HUES64 (cell line): ENCODE measurements around the gene LPCAT2.

Experiments
- H3K27ac ChIP-seq: 2 replicates; pipeline ENCODE4 v1.7.0; 2013; ENCODE audit warnings: low read depth, low read length, inconsistent platforms
- H3K27me3 ChIP-seq: 2 replicates; pipeline ENCODE4 v1.6.1; 2013; ENCODE audit warnings: mild to moderate bottlenecking, low read length; ENCODE audit not compliant: insufficient read depth
- H3K36me3 ChIP-seq: 2 replicates; pipeline ENCODE4 v1.6.1; 2013; ENCODE audit warnings: mild to moderate bottlenecking, low read length; ENCODE audit not compliant: insufficient read depth
- H3K4me1 ChIP-seq: 2 replicates; pipeline ENCODE4 v1.6.1; 2013; ENCODE audit warnings: mild to moderate bottlenecking, low read length, moderate library complexity; ENCODE audit not compliant: insufficient read depth
- H3K4me3 ChIP-seq: 2 replicates; pipeline ENCODE4 v1.5.1; 2013; ENCODE audit warnings: mild to moderate bottlenecking, low read length, moderate library complexity
- H3K9ac ChIP-seq: 2 replicates; pipeline ENCODE4 v1.6.1; 2013; ENCODE audit warnings: mild to moderate bottlenecking, low read depth, low read length
- H3K9me3 ChIP-seq: 2 replicates; pipeline ENCODE4 v1.6.1; 2013; ENCODE audit warnings: low read depth, low read length; ENCODE audit not compliant: insufficient read depth
- WGBS: fragments of 150-250, 120-280 bp; methylation state at CpG from one replicate; pipeline ENCODE4 v1.1.7; 2013; ENCODE audit warnings: missing lambda C conversion rate; 5-methylcytosine and 5-hydroxymethylcytosine counted together

LPCAT2 gene

DNA sequence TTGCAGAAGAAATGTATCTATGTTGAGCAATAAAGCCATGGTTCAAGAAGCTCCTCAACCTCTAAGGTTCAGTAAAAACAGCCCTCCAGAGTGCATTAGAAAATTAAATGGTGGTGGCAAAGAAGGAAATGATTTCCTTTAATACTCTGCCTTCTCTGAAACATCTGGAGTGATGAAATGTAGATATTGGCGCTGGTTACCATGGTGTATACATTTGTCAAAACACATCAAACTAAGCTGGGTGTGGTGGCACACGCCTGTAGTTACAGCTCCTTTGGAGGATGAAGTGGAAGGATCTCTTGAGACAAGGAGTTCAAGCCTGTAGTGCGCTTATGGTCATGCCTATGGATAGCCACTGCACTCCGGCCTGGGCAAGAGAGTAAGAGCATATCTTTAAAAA lies 63.6 kb downstream of the LPCAT2 start:
- H3K9me3 ChIP-seq, result no peaks in the 10 kb centered on the region
- H3K9ac ChIP-seq, result no peak overlapping the region
- H3K27ac ChIP-seq, result no peak overlapping the region
- no peak overlapping the region for H3K4me3 ChIP-seq
- WGBS, result 83% methylated on average over 3 of the region's 4 CpGs
- H3K27me3 ChIP-seq, result no peaks in the 10 kb centered on the region
- H3K4me1 ChIP-seq, result no peaks in the 10 kb centered on the region
- no peaks in the 10 kb centered on the region for H3K36me3 ChIP-seq

DNA sequence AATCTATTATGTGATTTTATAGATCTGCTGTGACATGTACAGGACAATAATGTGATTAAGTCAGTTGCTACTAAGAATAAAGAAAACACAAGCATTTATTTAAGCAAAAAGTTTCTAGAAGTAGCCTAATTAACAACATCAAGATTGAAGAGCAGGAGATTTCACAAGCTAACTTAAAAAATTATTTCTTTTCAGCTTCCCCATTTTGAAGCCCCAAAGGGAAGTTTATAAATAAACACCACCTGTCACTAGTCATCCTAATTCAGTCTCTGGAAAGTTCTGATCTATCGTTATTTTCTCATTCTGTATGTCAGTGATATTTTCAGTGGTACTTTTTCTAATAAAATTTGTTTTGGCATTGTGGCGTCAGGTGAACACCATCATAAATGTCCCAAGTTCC lies 65.9 kb downstream of the LPCAT2 start:
- no peaks in the 10 kb centered on the region for H3K27me3 ChIP-seq
- no peak overlapping the region for H3K4me3 ChIP-seq
- no peak overlapping the region for H3K27ac ChIP-seq
- H3K36me3 ChIP-seq, result peaks cover 8% of the 10 kb centered on the region
- WGBS, result 100% methylated on average over 1 of the region's 2 CpGs
- no peaks in the 10 kb centered on the region for H3K4me1 ChIP-seq
- H3K9ac ChIP-seq, result no peak overlapping the region
- H3K9me3 ChIP-seq, result no peaks in the 10 kb centered on the region

DNA sequence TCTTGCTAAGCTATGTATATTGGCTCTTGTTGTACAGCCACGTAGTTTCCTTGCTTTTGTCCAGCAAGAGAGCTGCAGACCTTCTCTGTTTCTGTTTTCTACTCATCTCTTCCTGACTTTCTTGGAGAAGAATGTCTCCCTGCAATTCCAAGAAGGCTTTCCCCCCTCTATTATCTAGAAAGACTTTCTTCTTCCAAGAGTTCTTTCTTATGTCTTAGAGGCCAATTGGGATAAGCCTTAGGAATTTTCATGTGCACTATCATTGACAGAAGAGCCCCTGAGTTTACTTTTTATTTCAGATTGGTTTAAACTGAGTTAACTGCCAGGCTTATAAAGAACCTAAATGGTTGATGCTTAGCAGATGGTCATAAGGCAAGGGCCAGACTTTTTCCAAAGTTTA lies 66.6 kb downstream of the LPCAT2 start:
- 80% methylated on average over 1 of the region's 1 CpG for WGBS
- H3K4me1 ChIP-seq, result no peaks in the 10 kb centered on the region
- H3K27me3 ChIP-seq, result no peaks in the 10 kb centered on the region
- peaks cover 9% of the 10 kb centered on the region for H3K36me3 ChIP-seq
- H3K9me3 ChIP-seq, result no peaks in the 10 kb centered on the region
- H3K9ac ChIP-seq, result no peak overlapping the region
- no peak overlapping the region for H3K27ac ChIP-seq
- H3K4me3 ChIP-seq, result no peak overlapping the region

DNA sequence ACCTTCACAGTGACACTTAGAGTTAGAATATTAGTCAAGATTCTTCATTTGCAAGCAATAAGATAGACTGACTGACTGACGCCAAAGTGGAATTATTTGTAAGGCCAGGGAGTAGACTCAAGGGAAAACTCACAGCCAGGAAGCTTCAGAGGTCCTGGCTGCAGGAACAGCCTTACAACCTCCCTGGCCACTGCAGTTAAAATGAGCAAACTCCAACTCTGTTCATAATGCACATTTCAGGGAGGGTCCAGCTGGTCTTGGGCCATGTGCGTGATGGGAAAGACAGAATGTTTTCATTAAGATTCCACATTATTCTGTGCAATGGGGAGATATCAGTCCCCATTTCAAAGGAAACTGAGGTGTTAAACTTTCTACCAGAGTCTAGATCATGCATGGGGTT lies 67.5 kb downstream of the LPCAT2 start:
- WGBS, result 92% methylated on average over 2 of the region's 2 CpGs

DNA sequence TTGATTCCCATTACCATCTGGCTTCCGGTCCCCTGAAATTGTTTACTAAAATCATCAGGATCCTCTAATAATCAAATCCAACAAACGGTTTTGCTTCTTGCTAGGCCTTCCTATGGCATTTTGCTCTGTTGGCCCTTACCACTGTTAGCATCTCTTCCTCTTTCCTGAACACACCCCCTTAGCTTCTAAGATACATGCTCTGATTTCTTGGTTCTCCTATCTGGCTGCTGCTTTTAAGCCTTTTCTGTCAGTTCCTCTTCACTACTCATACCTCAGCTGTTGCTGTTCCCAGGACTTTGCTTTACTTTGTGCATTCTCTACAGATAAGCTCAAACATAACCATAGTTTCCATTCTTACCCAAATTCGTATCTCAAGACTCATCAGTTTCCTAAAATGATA lies 69.0 kb downstream of the LPCAT2 start:
- 92% methylated on average over 3 of the region's 3 CpGs for WGBS
- Histone ChIP-seq H3K9ac (no peak overlapping the region), H3K27ac (no peak overlapping the region), H3K4me3 (no peak overlapping the region), H3K9me3 (no peaks in the 10 kb centered on the region), H3K27me3 (no peaks in the 10 kb centered on the region), H3K36me3 (peaks cover 9% of the 10 kb centered on the region), H3K4me1 (no peaks in the 10 kb centered on the region)

More for the DNA sequence above, 67.5 kb downstream of the LPCAT2 start:
- H3K4me3 ChIP-seq, result no peak overlapping the region
- no peak overlapping the region for H3K9ac ChIP-seq
- peaks cover 9% of the 10 kb centered on the region for H3K36me3 ChIP-seq
- H3K4me1 ChIP-seq, result no peaks in the 10 kb centered on the region
- H3K9me3 ChIP-seq, result no peaks in the 10 kb centered on the region
- H3K27me3 ChIP-seq, result no peaks in the 10 kb centered on the region
- no peak overlapping the region for H3K27ac ChIP-seq

DNA sequence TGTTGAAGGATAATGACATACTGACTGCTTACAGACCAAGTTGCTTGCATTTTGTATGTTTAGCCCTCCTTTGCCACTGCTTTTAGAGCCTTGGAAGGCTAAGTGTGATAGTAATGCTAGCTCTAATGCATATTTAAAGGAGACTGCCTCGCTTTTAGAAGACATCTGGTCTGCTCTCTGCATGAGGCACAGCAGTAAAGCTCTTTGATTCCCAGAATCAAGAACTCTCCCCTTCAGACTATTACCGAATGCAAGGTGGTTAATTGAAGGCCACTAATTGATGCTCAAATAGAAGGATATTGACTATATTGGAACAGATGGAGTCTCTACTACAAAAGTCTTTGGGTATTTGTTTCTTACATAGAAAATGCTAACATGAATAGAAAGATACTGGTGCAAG lies 76.8 kb downstream of the LPCAT2 start:
- Histone ChIP-seq H3K4me3 (no peak overlapping the region), H3K27me3 (no peaks in the 10 kb centered on the region), H3K9me3 (no peaks in the 10 kb centered on the region), H3K36me3 (no peaks in the 10 kb centered on the region), H3K4me1 (peaks cover 10% of the 10 kb centered on the region; the same call in 1 of the 2 replicates), H3K9ac (no peak overlapping the region), H3K27ac (no peak overlapping the region)
- WGBS, result 57% methylated on average over 2 of the region's 2 CpGs

DNA sequence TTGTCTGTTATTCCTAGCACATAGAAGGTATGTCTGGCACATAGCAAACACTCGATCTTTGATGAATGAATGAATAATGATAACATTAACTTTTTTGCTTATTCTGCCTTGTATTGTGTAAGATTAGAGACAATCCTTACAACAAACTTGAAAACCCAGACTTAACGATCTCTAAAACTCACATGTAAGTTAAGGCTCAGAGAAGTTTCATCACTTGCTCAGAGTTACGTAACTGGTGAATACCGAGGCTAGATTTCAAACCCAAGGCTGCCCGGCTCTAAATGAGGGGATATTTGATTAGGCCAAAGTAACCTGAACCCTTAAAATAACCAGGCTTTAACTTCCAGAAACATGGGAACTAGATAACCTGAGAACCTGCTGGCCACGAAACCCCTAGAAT lies 79.9 kb downstream of the LPCAT2 start:
- Histone ChIP-seq H3K4me1 (peaks cover 10% of the 10 kb centered on the region; the same call in 1 of the 2 replicates), H3K4me3 (no peak overlapping the region), H3K9ac (no peak overlapping the region), H3K27me3 (no peaks in the 10 kb centered on the region), H3K9me3 (no peaks in the 10 kb centered on the region), H3K36me3 (no peaks in the 10 kb centered on the region), H3K27ac (no peak overlapping the region)
- 88% methylated on average over 5 of the region's 6 CpGs for WGBS

DNA sequence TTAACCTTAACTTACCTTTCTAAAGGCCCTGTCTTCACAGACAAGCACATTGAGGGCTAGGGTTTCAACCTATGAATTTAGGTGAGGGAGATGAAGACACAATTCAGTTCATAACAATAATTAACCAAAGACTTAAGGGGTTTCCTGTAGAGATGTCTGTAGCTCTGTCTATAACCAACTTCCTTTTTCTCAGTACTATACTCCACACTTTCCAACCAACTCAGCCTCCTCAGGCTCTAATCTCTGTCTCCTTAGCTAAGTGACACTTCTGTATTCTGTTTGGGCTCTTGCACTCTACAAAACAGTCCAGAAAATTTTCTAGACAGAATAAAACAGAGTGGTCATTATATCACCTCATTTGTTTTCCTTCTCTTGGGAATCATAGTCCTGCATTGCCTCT lies 83.4 kb downstream of the LPCAT2 start:
- Histone ChIP-seq H3K9ac (no peak overlapping the region), H3K4me3 (no peak overlapping the region), H3K36me3 (no peaks in the 10 kb centered on the region), H3K27me3 (no peaks in the 10 kb centered on the region), H3K9me3 (no peaks in the 10 kb centered on the region), H3K27ac (no peak overlapping the region), H3K4me1 (peaks cover 13% of the 10 kb centered on the region)

DNA sequence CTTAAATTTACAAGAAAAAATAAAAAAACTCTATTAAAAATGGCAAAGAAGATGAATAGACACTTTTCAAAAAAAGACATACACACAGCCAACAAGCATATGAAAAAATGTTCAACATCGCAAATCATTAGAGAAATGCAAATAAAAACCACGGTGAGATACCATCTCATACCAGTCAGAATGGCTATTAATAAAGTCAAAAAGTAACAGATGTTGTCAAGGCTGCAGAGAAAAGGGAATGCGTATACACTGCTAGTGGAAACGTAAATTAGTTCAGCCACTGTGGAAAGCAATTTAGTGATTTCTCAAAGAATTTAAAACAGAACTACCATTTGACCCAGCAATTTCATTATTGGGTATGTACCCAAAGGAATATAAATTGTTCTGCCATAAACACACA lies 89.1 kb downstream of the LPCAT2 start:
- 0 out of 2 replicates have a peak, but pooled peaks cover 4% of the 10 kb centered on the region for H3K9me3 ChIP-seq
- WGBS, result 100% methylated on average over 4 of the region's 4 CpGs
- no peak overlapping the region for H3K9ac ChIP-seq
- H3K27me3 ChIP-seq, result no peaks in the 10 kb centered on the region
- no peak overlapping the region for H3K4me3 ChIP-seq
- H3K4me1 ChIP-seq, result peaks cover 13% of the 10 kb centered on the region
- H3K36me3 ChIP-seq, result no peaks in the 10 kb centered on the region
- no peak overlapping the region for H3K27ac ChIP-seq

DNA sequence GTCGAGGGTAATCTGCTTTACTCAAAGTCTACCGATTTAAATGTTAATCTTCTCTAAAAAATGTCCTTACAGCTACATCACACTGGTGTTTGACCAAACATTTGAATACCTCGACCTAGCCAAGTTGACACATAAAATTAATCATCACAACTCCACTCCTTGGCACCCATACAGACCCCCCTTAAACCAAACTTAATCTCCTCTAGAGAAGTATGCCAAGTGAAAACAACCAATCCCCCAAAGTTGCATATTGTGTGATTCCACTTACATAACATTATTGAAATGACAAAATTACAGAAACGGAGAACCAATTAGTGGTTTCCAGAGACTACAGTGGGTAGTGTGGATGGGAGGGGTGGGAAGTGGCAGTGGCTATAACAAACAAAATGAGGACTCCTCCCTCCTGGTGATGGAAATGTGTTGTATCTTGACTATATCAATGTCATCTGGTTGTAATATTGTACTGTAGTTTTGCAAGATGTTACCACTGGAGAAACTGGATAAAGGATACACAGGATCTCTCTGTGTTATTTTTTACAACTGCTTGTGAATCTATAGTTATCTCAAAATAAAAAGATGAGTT lies 97.0 kb downstream of the LPCAT2 start:
- WGBS, result 88% methylated on average over 4 of the region's 4 CpGs
- Histone ChIP-seq H3K27me3 (no peaks in the 10 kb centered on the region), H3K4me1 (no peaks in the 10 kb centered on the region), H3K9me3 (no peaks in the 10 kb centered on the region; the same call in 1 of the 2 replicates), H3K27ac (no peak overlapping the region), H3K9ac (no peak overlapping the region), H3K4me3 (no peak overlapping the region), H3K36me3 (no peaks in the 10 kb centered on the region)

DNA sequence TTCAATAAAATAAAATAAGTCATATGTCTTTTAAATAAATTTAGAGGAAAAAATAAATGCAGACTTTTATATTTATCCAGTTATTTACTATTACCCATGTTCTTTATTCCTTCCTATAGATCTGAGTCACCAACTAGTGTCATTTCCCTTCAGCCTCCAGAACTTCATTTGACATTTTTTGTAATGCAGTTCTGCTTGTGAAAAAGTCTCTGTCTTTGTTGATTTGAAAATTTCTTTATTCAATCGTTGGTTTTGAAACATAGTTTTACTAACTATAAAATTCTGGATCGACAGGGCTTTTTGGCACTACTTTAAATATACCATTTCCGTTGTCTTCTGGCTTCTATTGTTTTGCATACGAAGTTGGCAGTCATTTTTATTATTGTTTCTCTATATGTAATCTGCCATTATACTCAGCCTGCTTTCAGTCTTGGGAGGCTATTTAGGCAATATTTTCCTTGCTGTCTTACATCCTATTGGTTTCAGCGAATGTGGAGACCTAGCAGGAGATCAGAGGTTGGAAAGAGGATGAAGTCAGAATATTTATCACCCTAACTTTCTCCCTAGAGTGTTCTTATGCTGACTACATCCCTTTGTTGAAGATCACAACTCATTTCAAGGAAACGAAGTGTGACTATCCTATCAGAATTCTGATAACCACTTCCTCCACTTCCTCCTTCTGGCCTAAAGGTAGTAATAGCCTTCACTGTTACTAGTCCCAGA lies 104.9 kb downstream of the LPCAT2 start:
- H3K27ac ChIP-seq, result no peak overlapping the region
- 90% methylated on average over 5 of the region's 6 CpGs for WGBS

More for the DNA sequence above, 104.9 kb downstream of the LPCAT2 start:
- Histone ChIP-seq H3K4me3 (no peak overlapping the region), H3K9ac (no peak overlapping the region), H3K27me3 (no peaks in the 10 kb centered on the region), H3K9me3 (peaks cover 12% of the 10 kb centered on the region), H3K4me1 (no peaks in the 10 kb centered on the region), H3K36me3 (no peaks in the 10 kb centered on the region)
